Osteocyte (in vitro differentiated cells): ENCODE data around the gene SUMF1. TPM values are rescaled to one million over a fixed set of nuclear protein-coding genes. Genes with fewer than 3 reads are reported as not detected.

ENCODE experiments used
- DNase-seq: peaks from one replicate; pipeline ENCODE4 v3.0.0; 2021; ENCODE audit warnings: mixed read lengths; ENCODE audit not compliant: unreplicated experiment; ENCODE audit errors: extremely low spot score
- H3K27ac Mint-ChIP-seq: one replicate; pipeline ENCODE4 v1.8.0; 2021; ENCODE audit warnings: mild to moderate bottlenecking, mixed read lengths; ENCODE audit not compliant: unreplicated experiment
- H3K27me3 Mint-ChIP-seq: one replicate; pipeline ENCODE4 v1.8.0; 2021; ENCODE audit warnings: mixed read lengths; ENCODE audit not compliant: unreplicated experiment
- H3K36me3 Mint-ChIP-seq: one replicate; pipeline ENCODE4 v1.8.0; 2021; ENCODE audit warnings: mixed read lengths; ENCODE audit not compliant: unreplicated experiment
- H3K4me1 Mint-ChIP-seq: one replicate; pipeline ENCODE4 v1.8.0; 2021; ENCODE audit warnings: mixed read lengths; ENCODE audit not compliant: unreplicated experiment
- H3K4me3 Mint-ChIP-seq: one replicate; pipeline ENCODE4 v1.8.0; 2021; ENCODE audit warnings: mild to moderate bottlenecking, moderate library complexity, mixed read lengths; ENCODE audit not compliant: unreplicated experiment
- H3K9me3 Mint-ChIP-seq: one replicate; pipeline ENCODE4 v1.8.0; 2021; ENCODE audit warnings: mixed read lengths; ENCODE audit not compliant: unreplicated experiment
- CTCF ChIP-seq: fragments of 200-600 bp; sonication (generic); IDR thresholded peaks from 2 replicates; pipeline ENCODE4 v1.5.0; 2021; ENCODE audit warnings: antibody characterized with exemption, mild to moderate bottlenecking, moderate library complexity
- total RNA-seq: library from RNA; stranded (reverse); gene quantifications from 2 replicates; pipeline ENCODE4 v1.2.1, GENCODE V29; 2021

Gene SUMF1
- total RNA-seq, 1 donor from 2014 or later, result 44.1 TPM

- H3K9me3 Mint-ChIP-seq, result peaks cover 7% of the 10 kb centered on the region
- DNase-seq, result no peak
- no peak overlapping the region for H3K27ac Mint-ChIP-seq
- H3K4me3 Mint-ChIP-seq, result no peak overlapping the region
- peaks cover 20% of the 10 kb centered on the region for H3K36me3 Mint-ChIP-seq
- TF ChIP-seq CTCF, result no peak
- H3K4me1 Mint-ChIP-seq, result peaks cover 15% of the 10 kb centered on the region
- no peaks in the 10 kb centered on the region for H3K27me3 Mint-ChIP-seq
Observed at GRCh38 chr3:4432259-4432658, 34.8 kb downstream of the SUMF1 start.

GRCh38 chr3:4429648-4430350 is 37.3 kb downstream of the SUMF1 start:
- Mint-ChIP-seq H3K9me3 (peaks cover 7% of the 10 kb centered on the region), H3K27ac (no peak overlapping the region), H3K36me3 (peaks cover 16% of the 10 kb centered on the region), H3K4me3 (no peak overlapping the region), H3K27me3 (no peaks in the 10 kb centered on the region), H3K4me1 (peaks cover 27% of the 10 kb centered on the region)
- no peak for TF ChIP-seq CTCF
- no peak for DNase-seq

GRCh38 chr3:4426782-4427344 is 40.2 kb downstream of the SUMF1 start:
- Mint-ChIP-seq H3K9me3 (peaks cover 2% of the 10 kb centered on the region), H3K27ac (peak overlapping the region; percentile 95), H3K4me1 (peaks cover 34% of the 10 kb centered on the region), H3K36me3 (peaks cover 2% of the 10 kb centered on the region), H3K4me3 (peak overlapping the region; percentile 60), H3K27me3 (no peaks in the 10 kb centered on the region)
- no peak for DNase-seq
- no peak for TF ChIP-seq CTCF

- H3K36me3 Mint-ChIP-seq, result peaks cover 2% of the 10 kb centered on the region
- H3K9me3 Mint-ChIP-seq, result no peaks in the 10 kb centered on the region
- DNase-seq, result no peak
- H3K27ac Mint-ChIP-seq, result peak overlapping the region; percentile 95
- TF ChIP-seq CTCF, result no peak
- H3K4me1 Mint-ChIP-seq, result peaks cover 37% of the 10 kb centered on the region
- H3K4me3 Mint-ChIP-seq, result peak overlapping the region; percentile 27
- H3K27me3 Mint-ChIP-seq, result no peaks in the 10 kb centered on the region
Observed at GRCh38 chr3:4426261-4426781, 40.7 kb downstream of the SUMF1 start.

- Mint-ChIP-seq H3K36me3 (peaks cover 2% of the 10 kb centered on the region), H3K4me3 (no peak overlapping the region), H3K27ac (peak overlapping the region; percentile 95), H3K27me3 (no peaks in the 10 kb centered on the region), H3K9me3 (no peaks in the 10 kb centered on the region), H3K4me1 (peaks cover 37% of the 10 kb centered on the region)
- DNase-seq, result no peak
- no peak for TF ChIP-seq CTCF
Observed at GRCh38 chr3:4425707-4426106, 41.4 kb downstream of the SUMF1 start.
